H1 (cell line): ENCODE data around the gene GABRG3. TPM values are rescaled to one million over a fixed set of nuclear protein-coding genes. Genes with fewer than 3 reads are reported as not detected.

Source experiments
- CTCF ChIA-PET: fragments of 300-600 bp; sonication (Branson Sonifier 250); formaldehyde crosslinking; loops from one replicate; lab custom pipeline; 2021; ENCODE audit not compliant: partially characterized antibody; lab: Charles Lee
- POLR2A ChIA-PET: fragments of 300-600 bp; sonication (Branson Sonifier 250); formaldehyde crosslinking; loops from one replicate; lab custom pipeline; 2021; ENCODE audit warnings: inconsistent platforms; ENCODE audit not compliant: partially characterized antibody; lab: Charles Lee
- DNase-seq, 2 experiments: peaks; one replicate each; pipeline versions ENCODE4 v3.0.0 to v3.0.0-alpha.2; 2010 to 2022; ENCODE audit warnings: low spot score in 2 of 2, low read depth in 1 of 2, mixed read lengths in 1 of 2
- FAIRE-seq: peaks from 2 replicates; lab custom pipeline; 2011; peaks lifted over from hg19 to GRCh38; lab: Jason Lieb, UNC
- H2AFZ ChIP-seq: 2 replicates; pipeline ENCODE4 v1.8.1; 2012; ENCODE audit warnings: low read length, inconsistent platforms
- H2AK5ac ChIP-seq: 2 replicates; pipeline ENCODE4 v1.6.1; 2013; ENCODE audit warnings: low read depth, low read length
- H2BK120ac ChIP-seq: replicated peaks from 2 replicates; pipeline ENCODE3; 2013; ENCODE audit warnings: low read depth, low read length, inconsistent platforms
- H2BK12ac ChIP-seq: 2 replicates; pipeline ENCODE4 v1.6.1; 2013; ENCODE audit warnings: low read depth, low read length
- H2BK15ac ChIP-seq: 2 replicates; pipeline ENCODE4 v1.6.1; 2013; ENCODE audit warnings: low read length
- H2BK20ac ChIP-seq: 2 replicates; pipeline ENCODE4 v1.6.1; 2013; ENCODE audit warnings: low read length
- H2BK5ac ChIP-seq: 2 replicates; pipeline ENCODE4 v1.6.1; 2013; ENCODE audit warnings: low read depth, low read length
- H3K14ac ChIP-seq: 2 replicates; pipeline ENCODE4 v1.6.1; 2013; ENCODE audit warnings: inconsistent platforms; ENCODE audit not compliant: insufficient read length
- H3K18ac ChIP-seq: 2 replicates; pipeline ENCODE4 v1.6.1; 2013; ENCODE audit warnings: low read length; ENCODE audit errors: extremely low read depth
- H3K23ac ChIP-seq: 2 replicates; pipeline ENCODE4 v1.6.1; 2013; ENCODE audit warnings: inconsistent platforms; ENCODE audit not compliant: insufficient read length
- H3K23me2 ChIP-seq: 2 replicates; pipeline ENCODE4 v1.6.1; 2013; ENCODE audit warnings: low read depth, low read length
- H3K27ac ChIP-seq: 2 replicates; pipeline ENCODE4 v1.6.1; 2011; ENCODE audit warnings: low read depth, low read length, inconsistent platforms
- H3K27me3 ChIP-seq, 4 experiments: replicated peaks in 1 of 4; 1 replicate in 1 of 4; 2 replicates in 3 of 4; pipeline versions ENCODE4 v1.6.1 to v1.8.1; 2011 to 2013; ENCODE audit warnings: low read length in 3 of 4, mild to moderate bottlenecking in 3 of 4, inconsistent platforms in 2 of 4, mixed read lengths in 2 of 4, moderate library complexity in 1 of 4; ENCODE audit not compliant: control insufficient read depth in 3 of 4, insufficient read depth in 3 of 4; ENCODE audit errors: extremely low read depth in 1 of 4
- H3K36me3 ChIP-seq, 4 experiments: 2 replicates each; pipeline versions ENCODE4 v1.6.1 to v1.8.1; 2011 to 2013; ENCODE audit warnings: mild to moderate bottlenecking in 4 of 4, low read length in 3 of 4, moderate library complexity in 2 of 4, control low read depth in 1 of 4, inconsistent platforms in 1 of 4; ENCODE audit not compliant: insufficient read depth in 4 of 4, control insufficient read depth in 2 of 4
- H3K4ac ChIP-seq: replicated peaks from 2 replicates; pipeline ENCODE3; 2013; ENCODE audit warnings: low read length, low read depth, mixed read lengths, inconsistent platforms; ENCODE audit not compliant: insufficient read length
- H3K4me1 ChIP-seq, 4 experiments: replicated peaks in 1 of 4; 1 replicate in 1 of 4; 2 replicates in 3 of 4; pipeline versions ENCODE4 v1.6.1 to v1.8.1; 2011 to 2013; ENCODE audit warnings: low read length in 3 of 4, inconsistent platforms in 2 of 4, mixed read lengths in 1 of 4; ENCODE audit not compliant: insufficient read depth in 4 of 4, control insufficient read depth in 3 of 4
- H3K4me2 ChIP-seq, 2 experiments: 2 replicates each; pipeline versions ENCODE4 v1.6.1 to v1.8.1; 2011 to 2013; ENCODE audit warnings: low read depth in 2 of 2, low read length in 2 of 2, control low read depth in 1 of 2, inconsistent platforms in 1 of 2, mild to moderate bottlenecking in 1 of 2; ENCODE audit not compliant: insufficient read depth in 1 of 2
- H3K4me3 ChIP-seq, 4 experiments: fragments of 200-600, 300-600 bp in 1 of 4; sonication (generic), shearing (Covaris generic), sonication (Bioruptor Twin) in 1 of 4; 2 replicates each; pipeline versions ENCODE4 v1.5.1 to v1.8.1; 2011 to 2016; ENCODE audit warnings: low read length in 4 of 4, low read depth in 3 of 4, control low read depth in 2 of 4, inconsistent platforms in 2 of 4, mild to moderate bottlenecking in 2 of 4, mixed read lengths in 1 of 4, moderate library complexity in 1 of 4; ENCODE audit not compliant: insufficient read depth in 2 of 4; ENCODE audit errors: extremely low read depth in 1 of 4
- H3K56ac ChIP-seq: replicated peaks from 2 replicates; pipeline ENCODE3; 2013; ENCODE audit warnings: low read depth, mild to moderate bottlenecking, mixed read lengths, low read length, inconsistent platforms; ENCODE audit not compliant: insufficient read length
- H3K79me1 ChIP-seq: 2 replicates; pipeline ENCODE4 v1.6.1; 2013; ENCODE audit warnings: low read depth, low read length, control low read depth
- H3K79me2 ChIP-seq, 2 experiments: 2 replicates each; pipeline versions ENCODE4 v1.6.1 to v1.8.1; 2012 to 2013; ENCODE audit warnings: low read length in 2 of 2, mild to moderate bottlenecking in 2 of 2, inconsistent platforms in 1 of 2; ENCODE audit not compliant: insufficient read depth in 2 of 2, control insufficient read depth in 1 of 2
- H3K9ac ChIP-seq, 4 experiments: replicated peaks in 1 of 4; 1 replicate in 1 of 4; 2 replicates in 3 of 4; pipeline versions ENCODE4 v1.6.1 to v1.8.1; 2011 to 2013; ENCODE audit warnings: low read depth in 3 of 4, low read length in 3 of 4, control low read depth in 2 of 4, mild to moderate bottlenecking in 2 of 4, moderate library complexity in 2 of 4, inconsistent platforms in 1 of 4; ENCODE audit errors: extremely low read depth in 1 of 4
- H3K9me3 ChIP-seq, 2 experiments: 2 replicates each; pipeline versions ENCODE4 v1.6.1 to v1.8.1; 2012 to 2013; ENCODE audit warnings: mild to moderate bottlenecking in 2 of 2, moderate library complexity in 2 of 2, control low read depth in 1 of 2, inconsistent platforms in 1 of 2, low read depth in 1 of 2, low read length in 1 of 2, mixed read lengths in 1 of 2; ENCODE audit not compliant: insufficient read depth in 2 of 2
- H4K20me1 ChIP-seq, 2 experiments: replicated peaks in 1 of 2; 2 replicates each; pipeline versions ENCODE3 to v1.8.1; 2011 to 2013; ENCODE audit warnings: inconsistent platforms in 2 of 2, low read length in 2 of 2, mild to moderate bottlenecking in 1 of 2; ENCODE audit not compliant: insufficient read depth in 2 of 2, control insufficient read depth in 1 of 2
- H4K5ac ChIP-seq: 2 replicates; pipeline ENCODE4 v1.6.1; 2013; ENCODE audit warnings: low read length, low read depth, mixed read lengths, inconsistent platforms; ENCODE audit not compliant: insufficient read length
- H4K8ac ChIP-seq: 2 replicates; pipeline ENCODE4 v1.8.0; 2013; ENCODE audit warnings: mild to moderate bottlenecking, moderate library complexity, low read length, inconsistent platforms; ENCODE audit not compliant: insufficient read depth; ENCODE audit errors: extremely low read depth
- H4K91ac ChIP-seq: replicated peaks from 2 replicates; pipeline ENCODE3; 2013; ENCODE audit warnings: low read length, mixed read lengths, inconsistent platforms; ENCODE audit not compliant: insufficient read length
- BRCA1 ChIP-seq: IDR thresholded peaks from 2 replicates; pipeline ENCODE4 v1.6.1; 2012; ENCODE audit warnings: low read depth, low read length, improper control_type of control experiment
- CTBP2 ChIP-seq: IDR thresholded peaks from 2 replicates; pipeline ENCODE4 v1.7.0; 2011; ENCODE audit warnings: borderline replicate concordance, mild to moderate bottlenecking, moderate library complexity, mixed read lengths, low read length; ENCODE audit not compliant: insufficient read depth, insufficient read length
- FOSL1 ChIP-seq: IDR thresholded peaks from 2 replicates; pipeline ENCODE4 v1.6.1; 2011; ENCODE audit warnings: mild to moderate bottlenecking, low read depth, low read length, moderate library complexity; ENCODE audit not compliant: insufficient read depth
- GABPA ChIP-seq: IDR thresholded peaks from 2 replicates; pipeline ENCODE4 v1.6.1; 2011; ENCODE audit warnings: mild to moderate bottlenecking, low read length, moderate library complexity, borderline replicate concordance; ENCODE audit not compliant: insufficient read depth
- PHF8 ChIP-seq: fragments of 200-600 bp; sonication (generic); conservative IDR thresholded peaks from 2 replicates; pipeline ENCODE4 v1.7.1; 2012; ENCODE audit warnings: low read depth, mild to moderate bottlenecking, inconsistent platforms, low read length, moderate library complexity
- POU5F1 ChIP-seq: IDR thresholded peaks from 2 replicates; pipeline ENCODE4 v1.6.1; 2011; ENCODE audit warnings: low read depth, mild to moderate bottlenecking, low read length, moderate library complexity
- SP1 ChIP-seq: IDR thresholded peaks from 2 replicates; pipeline ENCODE4 v1.6.1; 2011; ENCODE audit warnings: low read depth, low read length
- SUZ12 ChIP-seq: fragments of 200-600 bp; sonication (generic); IDR thresholded peaks from 2 replicates; pipeline ENCODE4 v1.6.1; 2012; ENCODE audit warnings: mild to moderate bottlenecking, inconsistent platforms, low read length, moderate library complexity, mixed read lengths
- TCF12 ChIP-seq: IDR thresholded peaks from 2 replicates; pipeline ENCODE4 v1.6.1; 2011; ENCODE audit warnings: low read depth, mild to moderate bottlenecking, low read length
- TEAD4 ChIP-seq: IDR thresholded peaks from 2 replicates; pipeline ENCODE4 v1.6.1; 2012; ENCODE audit warnings: low read depth, low read length, inconsistent platforms, mixed read lengths
- YY1 ChIP-seq: IDR thresholded peaks from 2 replicates; pipeline ENCODE4 v1.6.1; 2011; ENCODE audit warnings: low read depth, mild to moderate bottlenecking, low read length
- ZNF274 ChIP-seq: IDR thresholded peaks from 2 replicates; pipeline ENCODE4 v1.7.0; 2012; ENCODE audit warnings: low read length, borderline replicate concordance; ENCODE audit errors: extremely low read depth
- WGBS, 2 experiments: shearing (Covaris generic) in 1 of 2; methylation state at CpG; one replicate each; pipeline versions ENCODE4 v1.1.6 to v1.1.7; 2013 to 2015; ENCODE audit warnings: low lambda C conversion rate in 2 of 2, mixed read lengths in 2 of 2, inconsistent platforms in 1 of 2, low coverage in 1 of 2, missing lambda C conversion rate in 1 of 2; ENCODE audit not compliant: insufficient replicate concordance in 2 of 2, insufficient coverage in 1 of 2, insufficient read length in 1 of 2; ENCODE audit errors: extremely low coverage in 1 of 2, missing lambda C conversion rate in 1 of 2; 5-methylcytosine and 5-hydroxymethylcytosine counted together
- polyA plus RNA-seq, 7 experiments: library from polyadenylated mRNA; depleted of rRNA in 3 of 7; stranded (reverse) in 5 of 7; unstranded in 2 of 7; fragments of >200 nt in 5 of 7; fragments of 200-250 nt in 2 of 7; gene quantifications; 1 replicate in 5 of 7; 2 replicates in 1 of 7; 4 replicates in 1 of 7; pipeline versions ENCODE4 v1.2.1 to v1.2.3, GENCODE V29; 2011 to 2013; ENCODE audit warnings: missing spikeins in 2 of 7, mixed read lengths in 2 of 7
- total RNA-seq: library from RNA; stranded (reverse); fragmentation: NEBNext Ultra II Directional; extraction: Animal tissue kit (Norgen Biotek cat#: 25700); gene quantifications from 2 replicates; pipeline ENCODE4 v1.2.1, GENCODE V29; 2021

GABRG3 gene
- total and polyA plus RNA-seq, 2 of the 8 experiments (the other 6 are each of a cell fraction or from before 2014, with no cell fraction given): 0.17 to 0.80 TPM

DNA sequence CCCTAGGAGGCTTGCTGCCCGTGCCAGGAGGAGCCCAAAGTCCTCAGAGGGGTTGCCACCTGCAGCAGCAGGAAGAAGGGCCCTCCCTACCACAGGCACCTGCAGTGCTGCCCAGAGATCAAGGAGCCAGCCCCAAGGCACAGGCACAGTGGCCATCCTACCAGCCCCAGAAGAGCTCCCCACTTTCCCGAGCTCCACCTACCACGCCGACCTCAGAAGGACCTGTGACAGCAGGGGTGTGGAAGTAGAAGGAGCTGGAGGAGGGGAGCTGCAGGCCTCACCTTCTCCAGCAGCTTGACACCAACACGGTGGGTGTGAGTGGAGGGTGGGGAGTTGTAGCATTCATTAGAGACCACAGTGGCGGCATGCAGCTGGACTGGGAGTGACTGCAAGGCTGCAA is 485.8 kb downstream of the GABRG3 start:
- Histone ChIP-seq H3K23ac (no peak overlapping the region), H3K14ac (no peak overlapping the region), H3K9me3 (no peaks in the 10 kb centered on the region), H2AFZ (no peak overlapping the region), H3K18ac (no peak overlapping the region), H2BK12ac (no peak overlapping the region), H2BK20ac (no peak overlapping the region), H3K56ac (no peak overlapping the region), H3K4ac (no peak overlapping the region), H3K4me3 (no peak overlapping the region), H3K23me2 (peaks cover 5% of the 10 kb centered on the region; the same call in 1 of the 2 replicates), H3K79me1 (no peaks in the 10 kb centered on the region), H3K9ac (no peak overlapping the region), H2BK120ac (no peak overlapping the region), H3K4me1 (0 out of 7 replicates have a peak, but pooled peaks cover 0 to 2% (median 0%) of the 10 kb centered on the region in 4 experiments), H4K8ac (no peak overlapping the region), H3K27ac (no peak overlapping the region), H2BK15ac (no peak overlapping the region), H2BK5ac (no peak overlapping the region), H4K5ac (no peak overlapping the region), H3K79me2 (no peaks in the 10 kb centered on the region), H4K91ac (no peak overlapping the region), H3K4me2 (no peak overlapping the region), H4K20me1 (peaks cover 0 to 2% of the 10 kb centered on the region in 2 experiments), H2AK5ac (no peak overlapping the region), H3K36me3 (no peaks in the 10 kb centered on the region), H3K27me3 (no peaks in the 10 kb centered on the region)
- no peak for TF ChIP-seq GABPA
- no peak for TF ChIP-seq PHF8
- no peak for TF ChIP-seq SP1
- TF ChIP-seq BRCA1: no peak
- TF ChIP-seq CTBP2: no peak
- no peak for TF ChIP-seq FOSL1
- TF ChIP-seq POU5F1: no peak
- TF ChIP-seq ZNF274: no peak
- no peak for TF ChIP-seq TCF12
- TF ChIP-seq TEAD4: no peak
- no peak for TF ChIP-seq SUZ12
- no peak for TF ChIP-seq YY1
- 97% methylated on average over 6 of the region's 6 CpGs; no CpG with 5 or more reads in 1 of the 2 experiments for WGBS, 2 experiments
- CTCF ChIA-PET: interaction anchor here (1.3 to 1.9 kb wide), 2 partner anchors 12 to 70 kb away, joined by 3 to 4 read pairs; no protein-coding TSS in a partner anchor
- POLR2A ChIA-PET: no interaction called here
- FAIRE-seq (no peak), DNase-seq (no peak)
